Measurements from ENCODE around the gene SNORC. TPM values are rescaled to one million over a fixed set of nuclear protein-coding genes. Genes with fewer than 3 reads are reported as not detected.

Gene SNORC
- total RNA-seq, 1 experiment from 2014 or later, result 7.8 TPM

GRCh38 chr2:232835687-232836208, 34.3 kb upstream of the SNORC start:
- no peaks in the 10 kb centered on the region for H3K27me3 Mint-ChIP-seq (ENCODE audit: insufficient read depth, unreplicated experiment)

DNA sequence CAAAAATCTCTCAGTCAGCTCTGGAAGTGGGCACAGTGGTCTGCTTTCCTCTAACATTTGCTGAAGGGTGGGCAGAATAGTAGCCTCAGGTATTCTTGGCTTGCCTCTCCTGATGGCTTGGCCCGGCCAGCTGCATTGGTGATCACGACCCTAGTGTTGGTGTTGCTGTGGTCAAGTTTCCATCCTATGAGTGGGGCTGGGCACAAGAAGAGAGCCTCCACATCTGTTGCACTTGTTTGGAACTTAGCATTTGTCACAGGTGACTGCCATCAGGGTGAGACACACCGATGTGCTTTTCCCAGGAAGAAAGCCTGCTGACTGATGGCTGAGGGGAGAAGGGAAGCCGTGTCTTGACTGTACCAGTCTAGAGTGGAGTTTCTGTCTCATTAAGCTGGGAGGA, 33.1 kb upstream of the SNORC start:
- ChIA-PET POLR2A (interaction anchor here (0.6 kb wide), 1 partner anchor 49 kb away, joined by 3 read pairs; no protein-coding TSS in a partner anchor), CTCF (interaction anchor here (0.6 kb wide), 1 partner anchor 67 kb away, joined by 4 read pairs; no protein-coding TSS in a partner anchor)
- DNase-seq (ENCODE audit: unreplicated experiment), result no peak
- H3K4me1 Mint-ChIP-seq (ENCODE audit: insufficient read depth, unreplicated experiment), result peaks cover 32% of the 10 kb centered on the region
- BruUV-seq (replicated peaks), result no TSS peak
- H3K36me3 Mint-ChIP-seq (ENCODE audit: insufficient read depth, unreplicated experiment), result peaks cover 84% of the 10 kb centered on the region
- no peaks in the 10 kb centered on the region for H3K9me3 Mint-ChIP-seq (ENCODE audit: unreplicated experiment)
- no peak overlapping the region for H3K4me3 Mint-ChIP-seq (ENCODE audit: unreplicated experiment)
- no peak overlapping the region for H3K27ac Mint-ChIP-seq (ENCODE audit: low read depth, unreplicated experiment)
- TF ChIP-seq, protein P1, sequence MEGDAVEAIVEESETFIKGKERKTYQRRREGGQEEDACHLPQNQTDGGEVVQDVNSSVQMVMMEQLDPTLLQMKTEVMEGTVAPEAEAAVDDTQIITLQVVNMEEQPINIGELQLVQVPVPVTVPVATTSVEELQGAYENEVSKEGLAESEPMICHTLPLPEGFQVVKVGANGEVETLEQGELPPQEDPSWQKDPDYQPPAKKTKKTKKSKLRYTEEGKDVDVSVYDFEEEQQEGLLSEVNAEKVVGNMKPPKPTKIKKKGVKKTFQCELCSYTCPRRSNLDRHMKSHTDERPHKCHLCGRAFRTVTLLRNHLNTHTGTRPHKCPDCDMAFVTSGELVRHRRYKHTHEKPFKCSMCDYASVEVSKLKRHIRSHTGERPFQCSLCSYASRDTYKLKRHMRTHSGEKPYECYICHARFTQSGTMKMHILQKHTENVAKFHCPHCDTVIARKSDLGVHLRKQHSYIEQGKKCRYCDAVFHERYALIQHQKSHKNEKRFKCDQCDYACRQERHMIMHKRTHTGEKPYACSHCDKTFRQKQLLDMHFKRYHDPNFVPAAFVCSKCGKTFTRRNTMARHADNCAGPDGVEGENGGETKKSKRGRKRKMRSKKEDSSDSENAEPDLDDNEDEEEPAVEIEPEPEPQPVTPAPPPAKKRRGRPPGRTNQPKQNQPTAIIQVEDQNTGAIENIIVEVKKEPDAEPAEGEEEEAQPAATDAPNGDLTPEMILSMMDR (IDR thresholded peaks at IDR 0.05; ENCODE audit: unreplicated experiment), result no peak
- H3K27me3 Mint-ChIP-seq (ENCODE audit: insufficient read depth, unreplicated experiment), result no peaks in the 10 kb centered on the region
- intact Hi-C loops (cut with micrococcal nuclease), result no loop called here

More at GRCh38 chr2:232835687-232836208, 34.3 kb upstream of the SNORC start:
- DNase-seq (ENCODE audit: unreplicated experiment), result no peak
- Mint-ChIP-seq H3K4me1 (ENCODE audit: insufficient read depth, unreplicated experiment) (peaks cover 32% of the 10 kb centered on the region), H3K27ac (ENCODE audit: low read depth, unreplicated experiment) (peak overlapping the region; percentile 15), H3K4me3 (ENCODE audit: unreplicated experiment) (no peak overlapping the region), H3K9me3 (ENCODE audit: unreplicated experiment) (no peaks in the 10 kb centered on the region), H3K36me3 (ENCODE audit: insufficient read depth, unreplicated experiment) (peaks cover 85% of the 10 kb centered on the region)
- ChIA-PET POLR2A (no interaction called here), CTCF (interaction anchor here (1.1 to 1.4 kb wide), 2 partner anchors 17 to 218 kb away, joined by 3 to 6 read pairs; no protein-coding TSS in a partner anchor)
- BruUV-seq (replicated peaks), result no TSS peak
- TF ChIP-seq, protein P1 (IDR thresholded peaks at IDR 0.05; ENCODE audit: unreplicated experiment), result no peak
- intact Hi-C loops (cut with micrococcal nuclease), result no loop called here

- TF ChIP-seq, protein P1 (IDR thresholded peaks at IDR 0.05; ENCODE audit: unreplicated experiment), result no peak
- POLR2A ChIA-PET, result no interaction called here
- Mint-ChIP-seq H3K36me3 (ENCODE audit: insufficient read depth, unreplicated experiment) (peaks cover 86% of the 10 kb centered on the region), H3K27ac (ENCODE audit: low read depth, unreplicated experiment) (peak overlapping the region; percentile 55), H3K27me3 (ENCODE audit: insufficient read depth, unreplicated experiment) (no peaks in the 10 kb centered on the region), H3K9me3 (ENCODE audit: unreplicated experiment) (no peaks in the 10 kb centered on the region), H3K4me1 (ENCODE audit: insufficient read depth, unreplicated experiment) (peaks cover 32% of the 10 kb centered on the region), H3K4me3 (ENCODE audit: unreplicated experiment) (no peak overlapping the region)
- CTCF ChIA-PET, result no interaction called here
- intact Hi-C loops (cut with micrococcal nuclease), result no loop called here
- no TSS peak for BruUV-seq (replicated peaks)
- DNase-seq (ENCODE audit: unreplicated experiment), result peak; percentile 22
These were observed 31.6 kb upstream of the SNORC start for GRCh38 chr2:232838406-232838874.

DNA sequence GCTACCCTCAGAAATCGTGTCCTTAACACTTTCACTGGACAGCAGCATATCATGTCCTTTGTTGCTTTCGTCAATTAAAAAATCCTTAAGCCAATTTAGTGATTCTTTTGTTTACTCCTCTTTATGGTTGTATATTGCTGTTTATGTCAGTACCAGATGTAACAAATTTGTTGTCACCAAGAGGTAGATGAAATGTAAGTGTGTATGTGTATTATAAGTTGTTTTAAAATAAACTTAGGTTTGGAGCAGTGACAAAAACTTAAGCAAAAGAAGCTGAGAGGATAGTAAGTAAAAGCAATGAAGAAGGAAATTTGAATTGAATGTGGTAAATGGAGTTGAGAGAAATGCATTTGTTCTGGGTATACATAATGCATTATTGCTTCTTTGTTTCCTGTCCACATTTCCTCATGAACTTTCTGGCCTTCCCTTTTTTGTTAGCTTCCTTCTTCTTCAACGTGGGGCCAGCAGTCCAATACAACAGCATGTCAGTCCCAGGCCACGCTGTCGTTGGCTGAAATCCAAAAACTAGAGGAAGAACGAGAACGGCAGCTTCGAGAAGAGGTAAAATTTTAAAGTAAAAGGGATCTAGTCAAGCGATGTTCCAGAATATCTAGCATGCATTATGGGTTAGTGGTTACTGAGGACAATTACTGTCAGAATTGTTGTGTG, 30.5 kb upstream of the SNORC start:
- H3K4me3 Mint-ChIP-seq (ENCODE audit: unreplicated experiment), result no peak overlapping the region
- intact Hi-C loops (cut with micrococcal nuclease), result no loop called here

More for the DNA sequence above, 30.5 kb upstream of the SNORC start:
- Mint-ChIP-seq H3K27ac (ENCODE audit: low read depth, unreplicated experiment) (peak overlapping the region; percentile 55), H3K4me1 (ENCODE audit: insufficient read depth, unreplicated experiment) (peaks cover 32% of the 10 kb centered on the region), H3K36me3 (ENCODE audit: insufficient read depth, unreplicated experiment) (peaks cover 85% of the 10 kb centered on the region), H3K27me3 (ENCODE audit: insufficient read depth, unreplicated experiment) (no peaks in the 10 kb centered on the region), H3K9me3 (ENCODE audit: unreplicated experiment) (no peaks in the 10 kb centered on the region)
- no TSS peak for BruUV-seq (replicated peaks)
- ChIA-PET CTCF (interaction anchor here (0.7 kb wide), 1 partner anchor 48 kb away, joined by 3 read pairs; no protein-coding TSS in a partner anchor), POLR2A (interaction anchor here (0.6 kb wide), 1 partner anchor 12 kb away, joined by 3 read pairs; no protein-coding TSS in a partner anchor)
- no peak for DNase-seq (ENCODE audit: unreplicated experiment)
- TF ChIP-seq, protein P1 (IDR thresholded peaks at IDR 0.05; ENCODE audit: unreplicated experiment), result no peak

Measured in MCF 10A (cell line).